K562 (cell line): ENCODE measurements around the gene TRIM27. TPM values are rescaled to one million over a fixed set of nuclear protein-coding genes. Genes with fewer than 3 reads are reported as not detected.

Experiments used
- BRD9 ChIP-seq: fragments of 450-650 bp; IDR thresholded peaks from 2 replicates; pipeline ENCODE4 v1.6.1; 2018; ENCODE audit warnings: low read depth; ENCODE audit not compliant: partially characterized antibody
- CHD2 ChIP-seq: IDR thresholded peaks from 2 replicates; pipeline ENCODE4 v1.6.1; 2011; ENCODE audit warnings: low read depth, low read length
- DDX20 ChIP-seq: fragments of 450-650 bp; IDR thresholded peaks from 2 replicates; pipeline ENCODE4 v1.6.1; 2016; ENCODE audit warnings: missing genetic modification characterization, low read depth, mild to moderate bottlenecking, missing compliant biosample characterization, moderate library complexity
- HMGN3 ChIP-seq: IDR thresholded peaks from 2 replicates; pipeline ENCODE4 v1.6.1; 2011; ENCODE audit warnings: borderline replicate concordance, low read depth, mild to moderate bottlenecking, mixed read lengths, low read length; ENCODE audit not compliant: insufficient read length; ENCODE audit errors: extremely low read depth
- MBD2 ChIP-seq: sonication (generic); IDR thresholded peaks from 2 replicates; pipeline ENCODE4 v1.6.1; 2016; ENCODE audit warnings: low read depth, borderline replicate concordance
- NRF1 ChIP-seq, 2 experiments: fragments of 450-650 bp; IDR thresholded peaks in 1 of 2; conservative IDR thresholded peaks in 1 of 2; 2 replicates each; pipeline ENCODE4 v1.6.1; 2014; ENCODE audit warnings: mild to moderate bottlenecking in 2 of 2
- PML ChIP-seq: IDR thresholded peaks from 2 replicates; pipeline ENCODE4 v1.6.1; 2012; ENCODE audit warnings: low read length, inconsistent platforms
- POLR2A ChIP-seq: fragments of 450-650 bp; conservative IDR thresholded peaks from 2 replicates; pipeline ENCODE4 v1.6.1; 2016
- PRMT5 ChIP-seq: sonication (generic); formaldehyde crosslinking; IDR thresholded peaks from 2 replicates; pipeline ENCODE4 v1.5.0; 2020; ENCODE audit warnings: missing genetic modification reagents
- TOE1 ChIP-seq, 2 experiments: fragments of 450-650 bp in 1 of 2; sonication (generic) in 1 of 2; formaldehyde crosslinking in 1 of 2; IDR thresholded peaks; 2 replicates each; pipeline versions ENCODE4 v1.7.1 to v1.8.0; 2016 to 2022; ENCODE audit warnings: borderline replicate concordance in 2 of 2, mild to moderate bottlenecking in 2 of 2, antibody characterized with exemption in 1 of 2, inconsistent platforms in 1 of 2, low read depth in 1 of 2, missing genetic modification reagents in 1 of 2, moderate library complexity in 1 of 2
- ZFP30 ChIP-seq: fragments of 250-450 bp; sonication (Bioruptor Pico); IDR thresholded peaks from 2 replicates; pipeline ENCODE4 v1.8.0; 2022; ENCODE audit warnings: moderate library complexity, mild to moderate bottlenecking, inconsistent platforms, borderline replicate concordance
- polyA plus RNA-seq, 8 experiments: library from polyadenylated mRNA; depleted of rRNA in 4 of 8; stranded (reverse) in 5 of 8; unstranded in 3 of 8; fragments of >200 nt; fragmentation: Nextera tagmentation in 2 of 8; fragmentation: Illumina TruSeq in 1 of 8; extraction: Ambion mirVana in 2 of 8; extraction: Trizol in 1 of 8; gene quantifications; 2 replicates each; pipeline versions ENCODE4 v1.2.1 to v1.2.3, GENCODE V29; 2011 to 2014; ENCODE audit warnings: inconsistent platforms in 1 of 8, missing spikeins in 1 of 8
- total RNA-seq, 7 experiments: library from RNA; depleted of rRNA in 6 of 7; stranded (reverse); fragments of >200 nt in 6 of 7; fragmentation: Illumina TruSeq in 2 of 7; extraction: Trizol in 2 of 7; gene quantifications; 2 replicates each; pipeline versions ENCODE4 v1.2.1 to v1.2.3, GENCODE V29; 2011 to 2021; ENCODE audit warnings: low replicate concordance in 1 of 7
- TF ChIP-seq, protein P1 (sequence below): fragments of 250-450 bp; sonication (Bioruptor Pico); IDR thresholded peaks from 2 replicates; pipeline ENCODE4 v1.4.0; 2020; ENCODE audit warnings: mild to moderate bottlenecking, moderate library complexity, borderline replicate concordance
- TF ChIP-seq, protein P2 (sequence below): IDR thresholded peaks from 2 replicates; pipeline ENCODE4 v1.6.1; 2011; ENCODE audit warnings: borderline replicate concordance, low read depth, mild to moderate bottlenecking, moderate library complexity, low read length; ENCODE audit not compliant: insufficient read depth, poor library complexity, severe bottlenecking
- TF ChIP-seq, protein P3 (sequence below), 2 experiments: fragments of 450-650 bp in 1 of 2; IDR thresholded peaks; 2 replicates each; pipeline ENCODE4 v1.6.1; 2011 to 2017; ENCODE audit warnings: low read depth in 2 of 2, antibody characterized with exemption in 1 of 2, borderline replicate concordance in 1 of 2, low read length in 1 of 2, mild to moderate bottlenecking in 1 of 2, mixed read lengths in 1 of 2; ENCODE audit not compliant: control insufficient read depth in 1 of 2
- TF ChIP-seq, protein P4 (sequence below): fragments of 250-450 bp; sonication (Bioruptor Pico); IDR thresholded peaks from 2 replicates; pipeline ENCODE4 v1.9.0; 2021; ENCODE audit warnings: mild to moderate bottlenecking
- TF ChIP-seq, protein P5 (sequence below): fragments of 250-450 bp; sonication (Bioruptor Pico); IDR thresholded peaks from 2 replicates; pipeline ENCODE4 v1.8.0; 2022; ENCODE audit warnings: moderate library complexity, mild to moderate bottlenecking, inconsistent platforms

Gene TRIM27
- total and polyA plus RNA-seq, 9 of the 15 experiments (the other 6 are each of a cell fraction or from before 2014, with no cell fraction given) = 37.7 to 235 (median 122) TPM

DNA sequence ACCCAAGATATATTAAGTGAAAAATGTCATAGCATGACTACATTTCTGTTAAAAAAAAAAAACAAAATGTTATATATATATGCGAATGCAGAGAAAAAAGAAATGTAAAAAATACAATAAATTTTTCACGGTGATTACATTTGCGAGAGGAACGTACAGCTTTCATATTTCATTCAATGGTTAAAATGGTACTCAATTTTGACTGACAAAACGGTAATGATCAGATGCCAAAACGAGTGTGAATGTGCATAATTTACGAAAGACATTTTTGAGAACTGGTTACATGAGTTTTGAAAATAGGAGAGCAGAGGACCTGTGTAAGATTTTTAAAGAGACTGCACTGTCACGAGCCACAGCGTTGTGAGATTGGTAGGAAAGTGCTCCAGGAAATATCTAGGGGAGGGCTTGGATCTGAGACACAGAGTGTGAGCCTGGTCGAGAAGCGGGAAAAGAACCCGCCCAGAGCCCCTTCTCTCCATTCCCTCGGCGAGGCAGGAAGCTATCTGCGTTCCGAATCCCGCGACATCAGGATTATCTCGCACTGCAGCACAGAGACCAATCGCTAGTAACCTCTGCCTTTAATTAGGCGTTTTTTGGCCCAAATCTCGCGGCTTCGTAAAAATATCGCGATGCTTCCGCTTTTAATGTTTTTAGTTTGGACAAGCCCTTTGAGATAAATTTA is 28.5 kb downstream of the TRIM27 start (continued):
- TF ChIP-seq, protein P1, sequence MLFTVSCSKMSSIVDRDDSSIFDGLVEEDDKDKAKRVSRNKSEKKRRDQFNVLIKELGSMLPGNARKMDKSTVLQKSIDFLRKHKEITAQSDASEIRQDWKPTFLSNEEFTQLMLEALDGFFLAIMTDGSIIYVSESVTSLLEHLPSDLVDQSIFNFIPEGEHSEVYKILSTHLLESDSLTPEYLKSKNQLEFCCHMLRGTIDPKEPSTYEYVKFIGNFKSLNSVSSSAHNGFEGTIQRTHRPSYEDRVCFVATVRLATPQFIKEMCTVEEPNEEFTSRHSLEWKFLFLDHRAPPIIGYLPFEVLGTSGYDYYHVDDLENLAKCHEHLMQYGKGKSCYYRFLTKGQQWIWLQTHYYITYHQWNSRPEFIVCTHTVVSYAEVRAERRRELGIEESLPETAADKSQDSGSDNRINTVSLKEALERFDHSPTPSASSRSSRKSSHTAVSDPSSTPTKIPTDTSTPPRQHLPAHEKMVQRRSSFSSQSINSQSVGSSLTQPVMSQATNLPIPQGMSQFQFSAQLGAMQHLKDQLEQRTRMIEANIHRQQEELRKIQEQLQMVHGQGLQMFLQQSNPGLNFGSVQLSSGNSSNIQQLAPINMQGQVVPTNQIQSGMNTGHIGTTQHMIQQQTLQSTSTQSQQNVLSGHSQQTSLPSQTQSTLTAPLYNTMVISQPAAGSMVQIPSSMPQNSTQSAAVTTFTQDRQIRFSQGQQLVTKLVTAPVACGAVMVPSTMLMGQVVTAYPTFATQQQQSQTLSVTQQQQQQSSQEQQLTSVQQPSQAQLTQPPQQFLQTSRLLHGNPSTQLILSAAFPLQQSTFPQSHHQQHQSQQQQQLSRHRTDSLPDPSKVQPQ = no peak
- TF ChIP-seq PRMT5 (CRISPR knock-in tag) (no peak), POLR2A (peak; percentile 96), NRF1 (conservative IDR thresholded peaks at IDR 0.05 in 1 of 2, IDR thresholded peaks at IDR 0.05 in 1 of 2) (peak in 1 of 2 experiments; percentile 33; a peak in 2 of 4 replicates), DDX20 (tag) (peak; percentile 31), BRD9 (peak; percentile 76), ZFP30 (CRISPR knock-in tag) (no peak), PML (peak; percentile 89), HMGN3 (no peak), TOE1 (IDR thresholded peaks at IDR 0.05; ENCODE audit: borderline replicate concordance) (peak; percentile 9; the same call in 1 of the 2 replicates), TOE1 (CRISPR knock-in tag; IDR thresholded peaks at IDR 0.05; ENCODE audit: borderline replicate concordance, low read depth) (no peak), CHD2 (peak; percentile 98), MBD2 (no peak)
- TF ChIP-seq, protein P2, sequence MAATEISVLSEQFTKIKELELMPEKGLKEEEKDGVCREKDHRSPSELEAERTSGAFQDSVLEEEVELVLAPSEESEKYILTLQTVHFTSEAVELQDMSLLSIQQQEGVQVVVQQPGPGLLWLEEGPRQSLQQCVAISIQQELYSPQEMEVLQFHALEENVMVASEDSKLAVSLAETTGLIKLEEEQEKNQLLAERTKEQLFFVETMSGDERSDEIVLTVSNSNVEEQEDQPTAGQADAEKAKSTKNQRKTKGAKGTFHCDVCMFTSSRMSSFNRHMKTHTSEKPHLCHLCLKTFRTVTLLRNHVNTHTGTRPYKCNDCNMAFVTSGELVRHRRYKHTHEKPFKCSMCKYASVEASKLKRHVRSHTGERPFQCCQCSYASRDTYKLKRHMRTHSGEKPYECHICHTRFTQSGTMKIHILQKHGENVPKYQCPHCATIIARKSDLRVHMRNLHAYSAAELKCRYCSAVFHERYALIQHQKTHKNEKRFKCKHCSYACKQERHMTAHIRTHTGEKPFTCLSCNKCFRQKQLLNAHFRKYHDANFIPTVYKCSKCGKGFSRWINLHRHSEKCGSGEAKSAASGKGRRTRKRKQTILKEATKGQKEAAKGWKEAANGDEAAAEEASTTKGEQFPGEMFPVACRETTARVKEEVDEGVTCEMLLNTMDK = no peak
- TF ChIP-seq, protein P3, sequence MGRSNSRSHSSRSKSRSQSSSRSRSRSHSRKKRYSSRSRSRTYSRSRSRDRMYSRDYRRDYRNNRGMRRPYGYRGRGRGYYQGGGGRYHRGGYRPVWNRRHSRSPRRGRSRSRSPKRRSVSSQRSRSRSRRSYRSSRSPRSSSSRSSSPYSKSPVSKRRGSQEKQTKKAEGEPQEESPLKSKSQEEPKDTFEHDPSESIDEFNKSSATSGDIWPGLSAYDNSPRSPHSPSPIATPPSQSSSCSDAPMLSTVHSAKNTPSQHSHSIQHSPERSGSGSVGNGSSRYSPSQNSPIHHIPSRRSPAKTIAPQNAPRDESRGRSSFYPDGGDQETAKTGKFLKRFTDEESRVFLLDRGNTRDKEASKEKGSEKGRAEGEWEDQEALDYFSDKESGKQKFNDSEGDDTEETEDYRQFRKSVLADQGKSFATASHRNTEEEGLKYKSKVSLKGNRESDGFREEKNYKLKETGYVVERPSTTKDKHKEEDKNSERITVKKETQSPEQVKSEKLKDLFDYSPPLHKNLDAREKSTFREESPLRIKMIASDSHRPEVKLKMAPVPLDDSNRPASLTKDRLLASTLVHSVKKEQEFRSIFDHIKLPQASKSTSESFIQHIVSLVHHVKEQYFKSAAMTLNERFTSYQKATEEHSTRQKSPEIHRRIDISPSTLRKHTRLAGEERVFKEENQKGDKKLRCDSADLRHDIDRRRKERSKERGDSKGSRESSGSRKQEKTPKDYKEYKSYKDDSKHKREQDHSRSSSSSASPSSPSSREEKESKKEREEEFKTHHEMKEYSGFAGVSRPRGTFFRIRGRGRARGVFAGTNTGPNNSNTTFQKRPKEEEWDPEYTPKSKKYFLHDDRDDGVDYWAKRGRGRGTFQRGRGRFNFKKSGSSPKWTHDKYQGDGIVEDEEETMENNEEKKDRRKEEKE (IDR thresholded peaks at IDR 0.05; ENCODE audit: borderline replicate concordance in 1 of 2, control insufficient read depth in 1 of 2, low read depth in 2 of 2, low read length in 1 of 2) = 0 out of 4 replicates have a peak, but pooled peaks of 1 of the 2 experiments have one; percentile 56
- TF ChIP-seq, protein P4, sequence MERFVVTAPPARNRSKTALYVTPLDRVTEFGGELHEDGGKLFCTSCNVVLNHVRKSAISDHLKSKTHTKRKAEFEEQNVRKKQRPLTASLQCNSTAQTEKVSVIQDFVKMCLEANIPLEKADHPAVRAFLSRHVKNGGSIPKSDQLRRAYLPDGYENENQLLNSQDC (CRISPR knock-in tag) = 0 out of 2 replicates have a peak, but pooled peaks have one; percentile 77
- TF ChIP-seq, protein P5, sequence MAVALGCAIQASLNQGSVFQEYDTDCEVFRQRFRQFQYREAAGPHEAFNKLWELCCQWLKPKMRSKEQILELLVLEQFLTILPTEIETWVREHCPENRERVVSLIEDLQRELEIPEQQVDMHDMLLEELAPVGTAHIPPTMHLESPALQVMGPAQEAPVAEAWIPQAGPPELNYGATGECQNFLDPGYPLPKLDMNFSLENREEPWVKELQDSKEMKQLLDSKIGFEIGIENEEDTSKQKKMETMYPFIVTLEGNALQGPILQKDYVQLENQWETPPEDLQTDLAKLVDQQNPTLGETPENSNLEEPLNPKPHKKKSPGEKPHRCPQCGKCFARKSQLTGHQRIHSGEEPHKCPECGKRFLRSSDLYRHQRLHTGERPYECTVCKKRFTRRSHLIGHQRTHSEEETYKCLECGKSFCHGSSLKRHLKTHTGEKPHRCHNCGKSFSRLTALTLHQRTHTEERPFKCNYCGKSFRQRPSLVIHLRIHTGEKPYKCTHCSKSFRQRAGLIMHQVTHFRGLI (CRISPR knock-in tag) = no peak
